Gastrocnemius medialis (tissue), 4 donors: ENCODE data around the gene FITM1. TPM values are rescaled to one million over a fixed set of nuclear protein-coding genes. Genes with fewer than 3 reads are reported as not detected.

Experiments used
- ATAC-seq, 2 donors: fragments of 150-250 bp; one replicate each; pipeline ENCODE4 v1.9.1; 2016
- DNase-seq, 2 donors: peaks; one replicate each; pipeline ENCODE4 v3.0.0-alpha.2; 2019
- H3K27ac ChIP-seq, 4 donors: fragments of 200-600 bp; sonication (generic); 1 replicate in 1 of 4; 2 replicates in 3 of 4; pipeline ENCODE4 v1.5.1; 2016 to 2018; ENCODE audit warnings: mild to moderate bottlenecking in 2 of 4, moderate library complexity in 1 of 4
- H3K27me3 ChIP-seq, 3 donors: fragments of 200-600 bp; sonication (generic) in 2 of 3; 1 replicate in 1 of 3; 2 replicates in 2 of 3; pipeline versions ENCODE4 v1.5.1 to v1.6.0; 2016 to 2019; ENCODE audit warnings: mild to moderate bottlenecking in 1 of 3, moderate library complexity in 1 of 3
- H3K36me3 ChIP-seq, 2 donors: fragments of 200-600 bp; sonication (generic) in 1 of 2; one replicate each; pipeline ENCODE4 v1.5.1; 2017 to 2018
- H3K4me1 ChIP-seq, 2 donors: fragments of 200-600 bp; sonication (generic) in 1 of 2; one replicate each; pipeline ENCODE4 v1.5.1; 2016 to 2017; ENCODE audit warnings: mild to moderate bottlenecking in 2 of 2
- H3K4me3 ChIP-seq, 4 donors: fragments of 200-600 bp; sonication (generic) in 3 of 4; 1 replicate in 1 of 4; 2 replicates in 3 of 4; pipeline ENCODE4 v1.5.1; 2016 to 2019; ENCODE audit warnings: mild to moderate bottlenecking in 2 of 4
- H3K9me3 ChIP-seq, 3 donors: fragments of 200-600 bp; sonication (generic) in 2 of 3; 1 replicate in 1 of 3; 2 replicates in 2 of 3; pipeline ENCODE4 v1.5.1; 2016 to 2019
- POLR2A ChIP-seq, 2 donors: fragments of 450-650 bp; IDR thresholded peaks; one replicate each; pipeline ENCODE4 v1.6.1; 2017; ENCODE audit warnings: antibody characterized with exemption in 2 of 2, mild to moderate bottlenecking in 2 of 2, moderate library complexity in 2 of 2
- in situ Hi-C, 4 donors: fragments of 200-750 bp; cut with MboI; loops; one replicate each; pipeline versions ENCODE4 v1.15.0 to v1.8.0; 2017; ENCODE audit warnings: low sequenced_read_pairs in 4 of 4
- intact Hi-C: fragments of 100-400 bp; cut with DNase I; formaldehyde crosslinking; loops from one replicate; pipeline ENCODE4 v1.15.1; 2023; ENCODE audit warnings: low total_unique reads
- microRNA-seq, 2 donors: library from miRNA; unstranded; fragments of <30 nt; microRNA quantifications; one replicate each; pipeline ENCODE4, GENCODE V29; 2016; ENCODE audit warnings: borderline replicate concordance in 2 of 2
- total RNA-seq, 4 donors: library from RNA; depleted of rRNA; stranded (reverse); fragments of >200 nt; gene quantifications; one replicate each; pipeline versions ENCODE4 v1.1.0 to v1.2.3, GENCODE V29; 2016
- TF ChIP-seq, protein P1 (sequence below), 5 experiments: fragments of 450-650 bp in 3 of 5; fragments of 200-600 bp in 2 of 5; sonication (generic) in 2 of 5; IDR thresholded peaks in 4 of 5; conservative IDR thresholded peaks in 1 of 5; 1 replicate in 4 of 5; 2 replicates in 1 of 5; pipeline ENCODE4 v1.5.1; 2016 to 2019; ENCODE audit warnings: antibody characterized with exemption in 5 of 5, mild to moderate bottlenecking in 3 of 5, moderate library complexity in 3 of 5

The FITM1 gene
- total RNA-seq, 4 donors from 2014 or later = 45.3 to 91.3 (median 65.4) TPM

DNA sequence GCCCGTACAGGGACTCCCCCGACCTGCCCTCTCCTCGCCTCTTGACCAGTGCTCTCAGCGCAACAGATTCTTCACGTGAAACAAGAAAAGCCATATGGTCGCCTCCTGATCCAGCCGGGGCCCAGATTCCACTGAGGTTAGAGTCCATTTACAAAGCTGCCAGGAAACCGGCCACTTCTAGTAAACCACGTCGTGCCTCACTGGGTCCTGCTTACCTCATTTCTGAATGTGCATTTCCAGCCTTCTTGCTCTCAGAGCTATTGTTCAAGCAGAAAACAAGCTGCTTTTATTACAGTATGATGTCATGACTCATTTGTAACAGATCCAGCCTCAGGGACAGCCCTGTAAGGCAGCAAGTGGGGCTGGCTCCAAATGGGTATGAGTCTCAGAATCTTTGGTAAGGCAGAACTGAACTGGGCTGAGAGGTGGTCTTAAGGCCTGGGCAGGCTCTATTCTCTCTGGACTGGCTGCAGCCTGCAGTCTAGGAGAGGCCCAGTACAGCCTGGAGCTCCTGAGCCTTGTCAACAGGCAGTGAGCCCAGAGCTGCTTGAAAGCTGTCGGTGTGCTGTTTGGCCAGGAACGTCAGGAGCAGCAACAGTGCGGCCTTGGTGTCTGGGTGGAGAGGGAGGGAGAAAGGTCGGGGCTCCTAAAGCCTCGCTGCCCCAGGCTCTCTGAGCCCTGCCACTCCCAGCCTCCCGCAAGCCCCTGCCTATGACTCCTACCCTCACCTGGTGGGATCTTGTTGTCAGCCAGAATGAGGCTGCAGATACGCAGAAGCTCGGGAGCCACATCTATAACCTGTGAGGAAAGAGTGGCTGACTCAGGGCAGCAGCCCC is 49.7 kb downstream of the FITM1 start:
- intact Hi-C loops = no loop called here
- Histone ChIP-seq H3K27me3 (no peaks in the 10 kb centered on the region), H3K4me3 (no peak overlapping the region), H3K36me3 (peaks cover 0 to 66% of the 10 kb centered on the region in 2 donors), H3K9me3 (no peaks in the 10 kb centered on the region), H3K4me1 (peaks cover 9 to 13% of the 10 kb centered on the region in 2 donors), H3K27ac (peak overlapping the region; percentile 69 to 74 (median 70))
- TF ChIP-seq, protein P1, sequence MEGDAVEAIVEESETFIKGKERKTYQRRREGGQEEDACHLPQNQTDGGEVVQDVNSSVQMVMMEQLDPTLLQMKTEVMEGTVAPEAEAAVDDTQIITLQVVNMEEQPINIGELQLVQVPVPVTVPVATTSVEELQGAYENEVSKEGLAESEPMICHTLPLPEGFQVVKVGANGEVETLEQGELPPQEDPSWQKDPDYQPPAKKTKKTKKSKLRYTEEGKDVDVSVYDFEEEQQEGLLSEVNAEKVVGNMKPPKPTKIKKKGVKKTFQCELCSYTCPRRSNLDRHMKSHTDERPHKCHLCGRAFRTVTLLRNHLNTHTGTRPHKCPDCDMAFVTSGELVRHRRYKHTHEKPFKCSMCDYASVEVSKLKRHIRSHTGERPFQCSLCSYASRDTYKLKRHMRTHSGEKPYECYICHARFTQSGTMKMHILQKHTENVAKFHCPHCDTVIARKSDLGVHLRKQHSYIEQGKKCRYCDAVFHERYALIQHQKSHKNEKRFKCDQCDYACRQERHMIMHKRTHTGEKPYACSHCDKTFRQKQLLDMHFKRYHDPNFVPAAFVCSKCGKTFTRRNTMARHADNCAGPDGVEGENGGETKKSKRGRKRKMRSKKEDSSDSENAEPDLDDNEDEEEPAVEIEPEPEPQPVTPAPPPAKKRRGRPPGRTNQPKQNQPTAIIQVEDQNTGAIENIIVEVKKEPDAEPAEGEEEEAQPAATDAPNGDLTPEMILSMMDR (IDR thresholded peaks at IDR 0.05 in 4 of 5, conservative IDR thresholded peaks at IDR 0.05 in 1 of 5) = no peak
- no peak for TF ChIP-seq POLR2A (IDR thresholded peaks at IDR 0.05)
- DNase-seq (no peak), ATAC-seq (peak; percentile 88 to 93)
- in situ Hi-C loops = no loop called here

DNA sequence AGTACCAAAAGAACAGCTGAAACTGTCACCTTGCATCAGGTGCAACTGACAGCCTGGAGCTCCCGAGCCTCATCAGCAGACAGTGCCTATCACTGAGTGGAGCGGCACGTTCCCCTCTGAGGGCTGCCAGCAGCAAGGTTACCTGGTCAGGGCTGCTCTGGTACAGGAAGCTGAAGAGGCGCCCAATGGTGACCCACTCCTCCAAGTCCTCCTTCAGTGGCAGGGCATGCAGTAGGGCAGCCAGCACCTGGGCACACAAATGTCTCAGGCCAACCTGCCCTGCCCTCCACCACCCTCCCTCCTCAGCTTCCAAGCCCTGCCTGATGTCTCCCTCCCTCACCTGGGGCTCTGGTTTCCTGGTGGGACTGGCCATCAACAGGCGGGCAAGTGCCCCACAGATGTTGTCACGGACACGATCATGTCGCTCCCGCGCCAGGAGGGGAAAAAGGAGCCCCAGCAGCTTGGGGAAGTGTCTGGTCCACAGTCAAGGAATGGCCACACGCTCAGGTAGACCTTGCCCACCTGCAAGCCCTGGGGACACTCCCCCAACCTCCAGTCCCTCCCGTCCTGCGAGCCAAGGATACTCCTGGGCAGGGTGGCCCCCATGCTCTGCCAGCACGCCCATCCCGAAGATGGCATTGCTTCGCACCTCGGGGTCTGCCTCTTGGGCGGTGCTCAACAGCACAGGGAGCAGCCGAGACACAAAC is 51.1 kb downstream of the FITM1 start:
- no peaks in the 10 kb centered on the region for H3K27me3 ChIP-seq
- in situ Hi-C loops (no loop called here), intact Hi-C loops (no loop called here)
- no peak overlapping the region for H3K4me3 ChIP-seq
- ATAC-seq (no peak), DNase-seq (no peak)
- peaks cover 9 to 13% of the 10 kb centered on the region in 2 donors for H3K4me1 ChIP-seq
- peaks cover 0 to 80% of the 10 kb centered on the region in 2 donors for H3K36me3 ChIP-seq
- H3K27ac ChIP-seq = no peak overlapping the region
- TF ChIP-seq, protein P1 (IDR thresholded peaks at IDR 0.05 in 4 of 5, conservative IDR thresholded peaks at IDR 0.05 in 1 of 5) = no peak
- TF ChIP-seq POLR2A (IDR thresholded peaks at IDR 0.05) = no peak
- H3K9me3 ChIP-seq = no peaks in the 10 kb centered on the region

Small RNAs within 50 kb of the gene (microRNA-seq; reads per million reads assigned to microRNA genes)
- 0 to 1.2 reads per million in 2 donors for gene MIR7703

Other genes starting within 250 kb of the FITM1 start
- 10 to 100 TPM; 26.0 to 56.2 (median 44.1) TPM for gene DHRS4, start 176.9 kb upstream of the FITM1 start, total RNA-seq
- gene DHRS4L2, start 141.7 kb upstream of the FITM1 start, total RNA-seq = 10 to 100 TPM; 12.1 to 40.2 (median 25.0) TPM
- under 1 TPM in 2 of 4 donors, not detected in 2; 0.04 to 0.31 TPM for gene CARMIL3, start 78.7 kb upstream of the FITM1 start, total RNA-seq
- not detected for gene CPNE6, start 59.1 kb upstream of the FITM1 start, total RNA-seq
- 1 to 10 TPM; 1.9 to 9.8 (median 3.6) TPM for gene PCK2, start 36.3 kb upstream of the FITM1 start, total RNA-seq
- gene DCAF11, start 15.9 kb upstream of the FITM1 start, total RNA-seq = 100 to 1,000 TPM in 1 of 4 donors, 10 to 100 TPM in 3; 52.4 to 113 (median 88.7) TPM
- gene NRL, start 15.7 kb upstream of the FITM1 start, total RNA-seq = 1 to 10 TPM in 3 of 4 donors, under 1 TPM in 1; 0.82 to 4.5 (median 2.4) TPM
- 100 to 1,000 TPM in 2 of 4 donors, 10 to 100 TPM in 2; 63.3 to 158 (median 87.5) TPM for gene PSME1, start 5.5 kb downstream of the FITM1 start, total RNA-seq
- gene EMC9, start 10.9 kb downstream of the FITM1 start, total RNA-seq = 10 to 100 TPM; 13.6 to 18.8 (median 16.3) TPM
- gene PSME2, start 16.0 kb downstream of the FITM1 start, total RNA-seq = 10 to 100 TPM; 13.7 to 53.2 (median 21.5) TPM
- gene RNF31, start 16.8 kb downstream of the FITM1 start, total RNA-seq = 100 to 1,000 TPM in 1 of 4 donors, 10 to 100 TPM in 3; 63.3 to 140 (median 82.4) TPM
- gene IRF9, start 30.6 kb downstream of the FITM1 start, total RNA-seq = 10 to 100 TPM in 3 of 4 donors, 1 to 10 TPM in 1; 6.5 to 36.7 (median 11.9) TPM
- 1 to 10 TPM in 1 of 4 donors, under 1 TPM in 2, not detected in 1; 0.27 to 3.1 (median 0.82) TPM for gene REC8, start 41.4 kb downstream of the FITM1 start, total RNA-seq
- gene IPO4, start 58.2 kb downstream of the FITM1 start, total RNA-seq = 10 to 100 TPM; 35.7 to 73.2 (median 55.4) TPM
- 10 to 100 TPM; 31.4 to 46.4 (median 36.7) TPM for gene TM9SF1, start 64.8 kb downstream of the FITM1 start, total RNA-seq
- not detected for gene TSSK4, start 75.0 kb downstream of the FITM1 start, total RNA-seq
- gene CHMP4A, start 82.8 kb downstream of the FITM1 start, total RNA-seq = 10 to 100 TPM; 13.6 to 29.8 (median 20.7) TPM
- gene MDP1, start 85.4 kb downstream of the FITM1 start, total RNA-seq = 10 to 100 TPM in 3 of 4 donors, 1 to 10 TPM in 1; 6.7 to 19.2 (median 13.9) TPM
- gene NEDD8, start 101.7 kb downstream of the FITM1 start, total RNA-seq = 100 to 1,000 TPM; 141 to 178 (median 162) TPM
- 10 to 100 TPM; 15.4 to 44.8 (median 27.4) TPM for gene GMPR2, start 102.3 kb downstream of the FITM1 start, total RNA-seq
- gene TINF2, start 112.0 kb downstream of the FITM1 start, total RNA-seq = 10 to 100 TPM; 41.4 to 77.1 (median 50.7) TPM
- gene TGM1, start 132.5 kb downstream of the FITM1 start, total RNA-seq = under 1 TPM in 1 of 4 donors, not detected in 3; 0.20 TPM
- gene RABGGTA, start 140.9 kb downstream of the FITM1 start, total RNA-seq = 10 to 100 TPM; 20.9 to 32.8 (median 28.0) TPM
- 10 to 100 TPM in 2 of 4 donors, 1 to 10 TPM in 2; 1.9 to 12.2 (median 8.2) TPM for gene DHRS1, start 169.1 kb downstream of the FITM1 start, total RNA-seq
- gene NOP9, start 169.2 kb downstream of the FITM1 start, total RNA-seq = 10 to 100 TPM; 27.2 to 43.5 (median 32.2) TPM
- 1 to 10 TPM in 1 of 4 donors, under 1 TPM in 3; 0.39 to 1.5 (median 0.88) TPM for gene CIDEB, start 177.3 kb downstream of the FITM1 start, total RNA-seq
- 1 to 10 TPM in 2 of 4 donors, under 1 TPM in 2; 0.39 to 3.3 (median 2.0) TPM for gene LTB4R2, start 179.5 kb downstream of the FITM1 start, total RNA-seq
- gene LTB4R, start 180.8 kb downstream of the FITM1 start, total RNA-seq = 1 to 10 TPM in 2 of 4 donors, under 1 TPM in 2; 0.13 to 2.2 (median 0.75) TPM
- gene ADCY4, start 204.4 kb downstream of the FITM1 start, total RNA-seq = 10 to 100 TPM in 1 of 4 donors, 1 to 10 TPM in 3; 7.9 to 16.6 (median 8.7) TPM
- gene RIPK3, start 209.3 kb downstream of the FITM1 start, total RNA-seq = 1 to 10 TPM in 2 of 4 donors, under 1 TPM in 2; 0.66 to 1.6 (median 0.97) TPM
- 10 to 100 TPM in 1 of 4 donors, 1 to 10 TPM in 3; 4.6 to 13.2 (median 7.5) TPM for gene NFATC4, start 237.5 kb downstream of the FITM1 start, total RNA-seq